ENCODE results near the gene FBLN1.

DNA sequence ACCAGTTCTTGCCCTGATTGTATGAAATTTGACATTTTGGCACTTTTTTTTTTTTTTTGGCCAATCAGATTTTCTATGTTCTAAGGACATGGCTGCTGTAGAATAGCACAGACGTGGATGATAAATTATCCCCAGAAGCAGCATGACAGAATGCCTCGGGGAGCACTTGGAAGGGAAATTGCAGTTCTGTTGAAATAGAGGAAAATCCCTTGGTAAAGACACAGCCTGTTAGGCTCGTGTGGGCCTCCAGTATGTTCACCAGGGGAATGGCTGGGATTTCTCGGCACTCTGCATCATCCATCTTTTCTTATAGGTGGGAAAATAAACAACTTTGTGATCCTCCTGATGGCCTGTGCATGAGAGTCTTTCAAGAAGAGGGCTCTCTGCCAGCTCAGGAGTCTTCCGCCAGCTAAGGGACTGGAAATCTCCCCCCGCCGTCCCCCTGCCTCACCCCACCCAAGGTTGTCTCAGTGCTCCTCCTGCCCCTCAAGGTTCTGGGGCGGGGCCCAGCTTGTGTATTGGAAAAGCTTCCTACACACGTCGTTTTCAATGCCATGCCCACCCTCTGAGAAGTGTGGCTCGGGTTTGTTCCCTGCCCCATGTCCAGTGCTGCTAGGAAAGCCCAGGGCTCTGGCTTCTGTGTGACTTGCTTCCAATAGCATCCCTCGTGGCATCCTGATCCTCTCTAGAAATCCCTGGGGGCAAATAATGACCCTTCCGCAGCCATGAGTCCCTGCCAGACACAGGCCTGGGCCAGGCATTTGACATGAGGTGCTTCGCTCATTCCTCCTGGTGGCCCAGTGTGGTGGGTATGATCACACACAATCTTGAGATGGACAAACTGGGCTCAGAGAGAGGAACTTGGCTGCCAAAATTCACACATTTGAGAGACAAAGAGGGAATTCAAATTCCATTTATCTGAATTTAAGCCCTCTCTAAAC is 98.4 kb downstream of the FBLN1 start:
- TF ChIP-seq EZH2phosphoT487 (IDR thresholded peaks at IDR 0.05; ENCODE audit: insufficient read depth, low read depth), result no peak
- TF ChIP-seq EZH2 (IDR thresholded peaks at IDR 0.05; ENCODE audit: insufficient read depth, poor library complexity, severe bottlenecking), result no peak

Data from GM23248 (cell line).